ENCODE measurements around the gene TNNI3K. TPM values are rescaled to one million over a fixed set of nuclear protein-coding genes. Genes with fewer than 3 reads are reported as not detected.

TNNI3K gene
- total RNA-seq, 1 experiment from 2014 or later, result not detected

GRCh38 chr1:74517599-74518051 is 282.4 kb downstream of the TNNI3K start:
- no peaks in the 10 kb centered on the region for H3K36me3 Mint-ChIP-seq (ENCODE audit: insufficient read depth in 1 of 3, low read depth in 3 of 3)
- Histone ChIP-seq H4K20me1 (ENCODE audit: control insufficient read depth, insufficient read depth, insufficient read length) (no peaks in the 10 kb centered on the region), H2AFZ (ENCODE audit: low read length) (no peak overlapping the region), H3K79me2 (ENCODE audit: insufficient read depth, low read length) (no peaks in the 10 kb centered on the region), H3K4ac (ENCODE audit: low read depth, low read length) (no peak overlapping the region), H3K14ac (ENCODE audit: insufficient read depth, low read length) (no peak overlapping the region), H3K23me2 (ENCODE audit: insufficient read length, low read depth, low read length, poor library complexity, severe bottlenecking) (no peaks in the 10 kb centered on the region), H3K9ac (ENCODE audit: extremely low read depth, insufficient read length, low read length) (no peak overlapping the region), H2BK120ac (ENCODE audit: low read depth, low read length, poor library complexity, severe bottlenecking) (no peak overlapping the region), H3K9me3 (ENCODE audit: control insufficient read depth, low read depth, low read length) (no peaks in the 10 kb centered on the region), H4K5ac (ENCODE audit: insufficient read length, low read depth, low read length) (no peak overlapping the region), H3K56ac (ENCODE audit: insufficient read length, low read depth, low read length) (no peak overlapping the region), H3K79me1 (ENCODE audit: insufficient read depth, low read depth, low read length, poor library complexity, severe bottlenecking) (no peaks in the 10 kb centered on the region), H2BK12ac (ENCODE audit: insufficient read length, low read depth, low read length) (no peak overlapping the region), H2AK5ac (ENCODE audit: insufficient read length, low read length) (no peak overlapping the region), H4K91ac (ENCODE audit: insufficient read length, low read depth, low read length) (no peak overlapping the region), H3T11ph (ENCODE audit: low read length) (no peak overlapping the region), H3K18ac (ENCODE audit: insufficient read length, low read depth, low read length) (no peak overlapping the region), H3K4me2 (ENCODE audit: insufficient read depth, insufficient read length, low read length) (no peak overlapping the region), H3K27me3 (ENCODE audit: insufficient read depth, low read length) (no peaks in the 10 kb centered on the region), H4K8ac (replicated peaks; ENCODE audit: insufficient read length, low read depth, low read length) (no peak overlapping the region), H3K4me1 (ENCODE audit: insufficient read depth, low read length) (peaks cover 2% of the 10 kb centered on the region; the same call in 1 of the 2 replicates), H2BK15ac (ENCODE audit: low read depth, low read length) (no peak overlapping the region), H3K27ac (ENCODE audit: insufficient read length, low read depth, low read length) (no peak overlapping the region), H2BK20ac (ENCODE audit: low read depth, low read length, poor library complexity, severe bottlenecking) (no peak overlapping the region), H2BK5ac (ENCODE audit: insufficient read length, low read length) (no peak overlapping the region), H3K23ac (ENCODE audit: insufficient read length, low read depth, low read length) (no peak overlapping the region)
- no CpG with 5 or more reads among the region's 6 CpGs for WGBS (ENCODE audit: extremely low coverage, insufficient read length, low lambda C conversion rate)
- no peaks in the 10 kb centered on the region for H3K27me3 Mint-ChIP-seq (ENCODE audit: low read depth)
- H3K4me3 Mint-ChIP-seq, result no peak overlapping the region
- no peak overlapping the region for H3K27ac Mint-ChIP-seq
- H3K4me1 Mint-ChIP-seq, result peaks cover 12 to 16% of the 10 kb centered on the region in 2 experiments
- TF ChIP-seq, protein P1, sequence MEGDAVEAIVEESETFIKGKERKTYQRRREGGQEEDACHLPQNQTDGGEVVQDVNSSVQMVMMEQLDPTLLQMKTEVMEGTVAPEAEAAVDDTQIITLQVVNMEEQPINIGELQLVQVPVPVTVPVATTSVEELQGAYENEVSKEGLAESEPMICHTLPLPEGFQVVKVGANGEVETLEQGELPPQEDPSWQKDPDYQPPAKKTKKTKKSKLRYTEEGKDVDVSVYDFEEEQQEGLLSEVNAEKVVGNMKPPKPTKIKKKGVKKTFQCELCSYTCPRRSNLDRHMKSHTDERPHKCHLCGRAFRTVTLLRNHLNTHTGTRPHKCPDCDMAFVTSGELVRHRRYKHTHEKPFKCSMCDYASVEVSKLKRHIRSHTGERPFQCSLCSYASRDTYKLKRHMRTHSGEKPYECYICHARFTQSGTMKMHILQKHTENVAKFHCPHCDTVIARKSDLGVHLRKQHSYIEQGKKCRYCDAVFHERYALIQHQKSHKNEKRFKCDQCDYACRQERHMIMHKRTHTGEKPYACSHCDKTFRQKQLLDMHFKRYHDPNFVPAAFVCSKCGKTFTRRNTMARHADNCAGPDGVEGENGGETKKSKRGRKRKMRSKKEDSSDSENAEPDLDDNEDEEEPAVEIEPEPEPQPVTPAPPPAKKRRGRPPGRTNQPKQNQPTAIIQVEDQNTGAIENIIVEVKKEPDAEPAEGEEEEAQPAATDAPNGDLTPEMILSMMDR (conservative IDR thresholded peaks at IDR 0.05), result no peak
- no peaks in the 10 kb centered on the region; a peak in 1 of 5 replicates for H3K9me3 Mint-ChIP-seq
- DNase-seq, result no peak
